ENCODE data around the gene NSDHL.

NSDHL gene

DNA sequence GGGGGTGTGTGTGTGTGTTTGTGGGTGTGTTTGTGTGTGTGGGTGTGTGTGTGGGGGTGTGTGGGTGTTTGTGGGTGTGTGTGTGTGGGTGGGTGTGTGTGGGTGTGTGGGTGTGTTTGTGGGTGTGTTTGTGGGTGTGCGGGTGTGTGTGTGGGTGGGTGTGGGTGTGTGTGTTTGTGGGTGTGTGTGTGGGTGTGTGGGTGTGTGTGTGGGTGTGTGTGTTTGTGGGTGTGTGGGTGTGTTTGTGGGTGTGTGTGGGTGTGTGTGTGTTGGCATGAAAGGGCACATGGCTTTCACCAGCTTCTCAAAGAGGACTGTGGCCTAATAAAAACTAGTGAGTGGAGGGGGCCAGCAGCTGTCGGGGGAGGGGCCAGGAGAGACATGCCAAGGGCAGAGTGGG lies 41.7 kb downstream of the NSDHL start:
- H2AFZ ChIP-seq (ENCODE audit: low read length) = no peak overlapping the region
- H3K27me3 ChIP-seq (replicated peaks; ENCODE audit: insufficient read depth, low read length) = no peaks in the 10 kb centered on the region
- no peaks in the 10 kb centered on the region for H3K4me1 ChIP-seq (ENCODE audit: low read length)
- no peak overlapping the region for H3K9ac ChIP-seq (ENCODE audit: low read length)
- H3F3A ChIP-seq (ENCODE audit: insufficient read depth, low read length) = no peaks in the 10 kb centered on the region
- no peak overlapping the region for H3K4me2 ChIP-seq (ENCODE audit: low read depth, low read length)
- TF ChIP-seq EZH2phosphoT487 (IDR thresholded peaks at IDR 0.05; ENCODE audit: low read length) (no peak), CTCF (IDR thresholded peaks at IDR 0.05; ENCODE audit: low read length) (no peak), EZH2 (optimal IDR thresholded peaks at IDR 0.05; ENCODE audit: low read depth, low read length) (no peak)
- no peaks in the 10 kb centered on the region for H3K36me3 ChIP-seq (replicated peaks; ENCODE audit: insufficient read depth, low read length)
- H3K9me3 ChIP-seq (replicated peaks; ENCODE audit: insufficient read depth, low read length) = no peaks in the 10 kb centered on the region
- no peaks in the 10 kb centered on the region for H3K79me2 ChIP-seq (ENCODE audit: low read length)
- no peaks in the 10 kb centered on the region for H4K20me1 ChIP-seq (ENCODE audit: insufficient read depth, low read length)
- no peaks in the 10 kb centered on the region for H3K9me2 ChIP-seq (replicated peaks; ENCODE audit: insufficient read depth, low read length)
- no peak for DNase-seq
- H3K27ac ChIP-seq (ENCODE audit: low read length) = no peak overlapping the region
- no peak overlapping the region for H3K4me3 ChIP-seq (ENCODE audit: low read length)

GRCh38 chrX:152873361-152873760 lies 42.5 kb downstream of the NSDHL start:
- H3K4me1 ChIP-seq (ENCODE audit: low read length) = no peaks in the 10 kb centered on the region
- H3K27me3 ChIP-seq (replicated peaks; ENCODE audit: insufficient read depth, low read length) = no peaks in the 10 kb centered on the region
- no peaks in the 10 kb centered on the region for H3F3A ChIP-seq (ENCODE audit: insufficient read depth, low read length)
- H3K79me2 ChIP-seq (ENCODE audit: low read length) = no peaks in the 10 kb centered on the region
- no peak overlapping the region for H3K9ac ChIP-seq (ENCODE audit: low read length)
- no peaks in the 10 kb centered on the region for H3K9me2 ChIP-seq (replicated peaks; ENCODE audit: insufficient read depth, low read length)
- H4K20me1 ChIP-seq (ENCODE audit: insufficient read depth, low read length) = no peaks in the 10 kb centered on the region
- no peaks in the 10 kb centered on the region for H3K36me3 ChIP-seq (replicated peaks; ENCODE audit: insufficient read depth, low read length)
- H3K9me3 ChIP-seq (replicated peaks; ENCODE audit: insufficient read depth, low read length) = no peaks in the 10 kb centered on the region
- no peak overlapping the region for H2AFZ ChIP-seq (ENCODE audit: low read length)
- no peak overlapping the region for H3K4me2 ChIP-seq (ENCODE audit: low read depth, low read length)
- TF ChIP-seq EZH2phosphoT487 (IDR thresholded peaks at IDR 0.05; ENCODE audit: low read length) (no peak), CTCF (IDR thresholded peaks at IDR 0.05; ENCODE audit: low read length) (no peak), EZH2 (optimal IDR thresholded peaks at IDR 0.05; ENCODE audit: low read depth, low read length) (no peak)
- no peak overlapping the region for H3K27ac ChIP-seq (ENCODE audit: low read length)
- H3K4me3 ChIP-seq (ENCODE audit: low read length) = no peak overlapping the region
- no peak for DNase-seq

GRCh38 chrX:152876931-152877840 lies 46.3 kb downstream of the NSDHL start:
- Histone ChIP-seq H3K9me3 (replicated peaks; ENCODE audit: insufficient read depth, low read length) (no peaks in the 10 kb centered on the region), H4K20me1 (ENCODE audit: insufficient read depth, low read length) (no peaks in the 10 kb centered on the region), H3K79me2 (ENCODE audit: low read length) (no peaks in the 10 kb centered on the region), H2AFZ (ENCODE audit: low read length) (no peak overlapping the region), H3K36me3 (replicated peaks; ENCODE audit: insufficient read depth, low read length) (no peaks in the 10 kb centered on the region), H3K4me3 (ENCODE audit: low read length) (no peak overlapping the region), H3K27ac (ENCODE audit: low read length) (no peak overlapping the region), H3K4me1 (ENCODE audit: low read length) (no peaks in the 10 kb centered on the region), H3K9ac (ENCODE audit: low read length) (no peak overlapping the region), H3K4me2 (ENCODE audit: low read depth, low read length) (no peak overlapping the region), H3F3A (ENCODE audit: insufficient read depth, low read length) (no peaks in the 10 kb centered on the region), H3K9me2 (replicated peaks; ENCODE audit: insufficient read depth, low read length) (no peaks in the 10 kb centered on the region), H3K27me3 (replicated peaks; ENCODE audit: insufficient read depth, low read length) (no peaks in the 10 kb centered on the region)
- TF ChIP-seq EZH2phosphoT487 (IDR thresholded peaks at IDR 0.05; ENCODE audit: low read length) (no peak), EZH2 (optimal IDR thresholded peaks at IDR 0.05; ENCODE audit: low read depth, low read length) (no peak), CTCF (IDR thresholded peaks at IDR 0.05; ENCODE audit: low read length) (no peak)
- no peak for DNase-seq

Measured in MM.1S (cell line).